Measurements from ENCODE around the gene ARSK.

GRCh38 chr5:95605786-95606185 is 50.9 kb downstream of the ARSK start:
- TF ChIP-seq CTCF (conservative IDR thresholded peaks at IDR 0.05; ENCODE audit: low read depth, low read length) (no peak), RAD21 (IDR thresholded peaks at IDR 0.05; ENCODE audit: low read length) (no peak), POLR2A (IDR thresholded peaks at IDR 0.05; ENCODE audit: low read depth, low read length) (no peak), MAZ (IDR thresholded peaks at IDR 0.05; ENCODE audit: borderline replicate concordance, low read depth, low read length) (no peak), USF2 (IDR thresholded peaks at IDR 0.05; ENCODE audit: low read depth, low read length) (no peak), FOS (IDR thresholded peaks at IDR 0.05; ENCODE audit: low read depth, low read length) (no peak), ELK1 (IDR thresholded peaks at IDR 0.05; ENCODE audit: borderline replicate concordance, low read depth, low read length) (no peak), SMC3 (IDR thresholded peaks at IDR 0.05; ENCODE audit: low read depth, low read length) (no peak), MAFK (IDR thresholded peaks at IDR 0.05; ENCODE audit: low read depth, low read length) (no peak), BHLHE40 (IDR thresholded peaks at IDR 0.05; ENCODE audit: low read depth, low read length) (no peak), MXI1 (IDR thresholded peaks at IDR 0.05; ENCODE audit: borderline replicate concordance, low read depth, low read length) (no peak), RCOR1 (IDR thresholded peaks at IDR 0.05; ENCODE audit: insufficient replicate concordance, low read length) (no peak), CEBPB (IDR thresholded peaks at IDR 0.05; ENCODE audit: low read depth, low read length) (no peak), RFX5 (IDR thresholded peaks at IDR 0.05; ENCODE audit: low read depth, low read length) (no peak)
